ENCODE measurements around the gene STK10. TPM values are rescaled to one million over a fixed set of nuclear protein-coding genes. Genes with fewer than 3 reads are reported as not detected.

Gene STK10
- total and polyA plus RNA-seq, 2 donors from 2014 or later: 7.2 to 42.8 TPM

GRCh38 chr5:172175263-172175719, 12.7 kb downstream of the STK10 start:
- peak in 1 of 5 donors; percentile 88 for DNase-seq

GRCh38 chr5:172173564-172174153, 14.4 kb downstream of the STK10 start:
- Histone ChIP-seq H3K27me3 (ENCODE audit: control insufficient read depth, insufficient read depth, low read length) (no peaks in the 10 kb centered on the region), H3K9ac (ENCODE audit: low read length in 3 of 3) (no peak overlapping the region), H3K9me3 (ENCODE audit: control insufficient read depth in 2 of 3, insufficient read depth in 1 of 3, low read length in 3 of 3) (no peaks in the 10 kb centered on the region), H3K36me3 (ENCODE audit: control insufficient read depth in 2 of 3, insufficient read depth in 3 of 3, low read length in 3 of 3) (no peaks in the 10 kb centered on the region), H3K4me3 (ENCODE audit: low read length in 3 of 3) (no peak overlapping the region), H3K4me1 (ENCODE audit: control insufficient read depth in 2 of 3, insufficient read depth in 2 of 3, low read depth in 1 of 3, low read length in 3 of 3) (peaks cover 0 to 8% (median 6%) of the 10 kb centered on the region in 3 donors), H3K27ac (ENCODE audit: low read depth in 2 of 2, low read length in 2 of 2) (no peak overlapping the region)
- no peak for TF ChIP-seq CTCF (IDR thresholded peaks at IDR 0.05; ENCODE audit: borderline replicate concordance, extremely low read depth, insufficient read depth)
- DNase-seq (no peak), FAIRE-seq (no peak)
- intact Hi-C loops (cut with DNase I): no loop called here

More at GRCh38 chr5:172175263-172175719, 12.7 kb downstream of the STK10 start:
- no peak overlapping the region for H3K4me3 ChIP-seq (ENCODE audit: low read length in 3 of 3)
- no peaks in the 10 kb centered on the region for H3K36me3 ChIP-seq (ENCODE audit: control insufficient read depth in 2 of 3, insufficient read depth in 3 of 3, low read length in 3 of 3)
- no peaks in the 10 kb centered on the region for H3K27me3 ChIP-seq (ENCODE audit: control insufficient read depth, insufficient read depth, low read length)
- H3K9me3 ChIP-seq (ENCODE audit: control insufficient read depth in 2 of 3, insufficient read depth in 1 of 3, low read length in 3 of 3): no peaks in the 10 kb centered on the region
- no peak for TF ChIP-seq CTCF (IDR thresholded peaks at IDR 0.05; ENCODE audit: borderline replicate concordance, extremely low read depth, insufficient read depth)
- intact Hi-C loops (cut with DNase I): no loop called here
- FAIRE-seq: no peak
- H3K9ac ChIP-seq (ENCODE audit: low read length in 3 of 3): no peak overlapping the region
- peaks cover 0 to 17% (median 6%) of the 10 kb centered on the region in 3 donors for H3K4me1 ChIP-seq (ENCODE audit: control insufficient read depth in 2 of 3, insufficient read depth in 2 of 3, low read depth in 1 of 3, low read length in 3 of 3)
- no peak overlapping the region for H3K27ac ChIP-seq (ENCODE audit: low read depth in 2 of 2, low read length in 2 of 2)

GRCh38 chr5:172172912-172173563, 15.0 kb downstream of the STK10 start:
- no peak overlapping the region for H3K4me3 ChIP-seq (ENCODE audit: low read length in 3 of 3)
- no peaks in the 10 kb centered on the region for H3K9me3 ChIP-seq (ENCODE audit: control insufficient read depth in 2 of 3, insufficient read depth in 1 of 3, low read length in 3 of 3)
- intact Hi-C loops (cut with DNase I): no loop called here
- H3K27ac ChIP-seq (ENCODE audit: low read depth in 2 of 2, low read length in 2 of 2): no peak overlapping the region
- no peaks in the 10 kb centered on the region for H3K27me3 ChIP-seq (ENCODE audit: control insufficient read depth, insufficient read depth, low read length)
- H3K9ac ChIP-seq (ENCODE audit: low read length in 3 of 3): no peak overlapping the region
- FAIRE-seq: no peak
- no peaks in the 10 kb centered on the region for H3K36me3 ChIP-seq (ENCODE audit: control insufficient read depth in 2 of 3, insufficient read depth in 3 of 3, low read length in 3 of 3)
- DNase-seq: no peak
- H3K4me1 ChIP-seq (ENCODE audit: control insufficient read depth in 2 of 3, insufficient read depth in 2 of 3, low read depth in 1 of 3, low read length in 3 of 3): peaks cover 0 to 7% (median 6%) of the 10 kb centered on the region in 3 donors
- no peak for TF ChIP-seq CTCF (IDR thresholded peaks at IDR 0.05; ENCODE audit: borderline replicate concordance, extremely low read depth, insufficient read depth)
